Fibroblast of lung (primary cell): ENCODE data around the gene TMEM147. TPM values are rescaled to one million over a fixed set of nuclear protein-coding genes. Genes with fewer than 3 reads are reported as not detected.

Experiments used
- DNase-seq, 2 donors: peaks; one replicate each; pipeline versions ENCODE4 v3.0.0 to v3.0.0-alpha.2; 2010; ENCODE audit warnings: low read depth in 2 of 2
- H2AFZ ChIP-seq: 2 replicates; pipeline ENCODE4 v1.5.1; 2012; ENCODE audit warnings: low read length, control low read depth, inconsistent platforms
- H3K27ac ChIP-seq: 2 replicates; pipeline ENCODE4 v1.5.1; 2011; ENCODE audit warnings: low read length, control low read depth; ENCODE audit not compliant: insufficient read depth
- H3K27me3 ChIP-seq: 2 replicates; pipeline ENCODE4 v1.5.1; 2011; ENCODE audit warnings: mild to moderate bottlenecking, low read length; ENCODE audit not compliant: control insufficient read depth, insufficient read depth
- H3K36me3 ChIP-seq: 2 replicates; pipeline ENCODE4 v1.5.1; 2011; ENCODE audit warnings: low read length; ENCODE audit not compliant: control insufficient read depth, insufficient read depth
- H3K4me1 ChIP-seq: 2 replicates; pipeline ENCODE4 v1.5.1; 2011; ENCODE audit warnings: low read length; ENCODE audit not compliant: control insufficient read depth, insufficient read depth; ENCODE audit errors: extremely low read depth
- H3K4me2 ChIP-seq: 2 replicates; pipeline ENCODE4 v1.5.1; 2011; ENCODE audit warnings: low read length, control low read depth; ENCODE audit not compliant: insufficient read depth; ENCODE audit errors: extremely low read depth
- H3K4me3 ChIP-seq, 4 experiments: fragments of 200-600 bp in 1 of 4; sonication (generic) in 1 of 4; replicated peaks in 1 of 4; 2 replicates each; pipeline ENCODE4 v1.5.1; 2011 to 2016; ENCODE audit warnings: low read length in 4 of 4, low read depth in 3 of 4, mild to moderate bottlenecking in 3 of 4, control low read depth in 2 of 4, inconsistent platforms in 1 of 4, mixed read lengths in 1 of 4; ENCODE audit not compliant: insufficient read depth in 1 of 4; ENCODE audit errors: control extremely low read depth in 1 of 4
- H3K79me2 ChIP-seq: 2 replicates; pipeline ENCODE4 v1.5.1; 2012; ENCODE audit warnings: mild to moderate bottlenecking, low read length, inconsistent platforms; ENCODE audit not compliant: control insufficient read depth, insufficient read depth
- H3K9ac ChIP-seq: 2 replicates; pipeline ENCODE4 v1.5.1; 2011; ENCODE audit warnings: mild to moderate bottlenecking, low read length, control low read depth; ENCODE audit not compliant: insufficient read depth
- H3K9me3 ChIP-seq: 2 replicates; pipeline ENCODE4 v1.5.1; 2012; ENCODE audit warnings: low read depth, low read length; ENCODE audit not compliant: control insufficient read depth, insufficient read depth
- H4K20me1 ChIP-seq: 2 replicates; pipeline ENCODE4 v1.5.1; 2011; ENCODE audit warnings: low read length; ENCODE audit not compliant: control insufficient read depth, insufficient read depth; ENCODE audit errors: extremely low read depth
- CTCF ChIP-seq, 2 donors: IDR thresholded peaks in 1 of 2; conservative IDR thresholded peaks in 1 of 2; 1 replicate in 1 of 2; 2 replicates in 1 of 2; pipeline ENCODE4 v1.5.1; 2011 to 2012; ENCODE audit warnings: low read length in 2 of 2, control low read depth in 1 of 2, inconsistent platforms in 1 of 2, low read depth in 1 of 2, mild to moderate bottlenecking in 1 of 2
- EZH2 ChIP-seq: IDR thresholded peaks from 2 replicates; pipeline ENCODE4 v1.5.1; 2012; ENCODE audit warnings: low read length, control low read depth, mild to moderate bottlenecking; ENCODE audit errors: missing control alignments
- polyA plus RNA-seq, 2 donors: library from polyadenylated mRNA; depleted of rRNA in 1 of 2; stranded (reverse) in 1 of 2; unstranded in 1 of 2; fragments of >200 nt; gene quantifications; 2 replicates each; pipeline ENCODE4 v1.2.1, GENCODE V29; 2011 to 2012; ENCODE audit warnings: missing spikeins in 1 of 2
- total RNA-seq: library from RNA; depleted of rRNA; stranded (reverse); fragments of >200 nt; gene quantifications from 2 replicates; pipeline ENCODE4 v1.2.1, GENCODE V29; 2014

Gene TMEM147
- total and polyA plus RNA-seq, 2 donors (not counting 1 experiment from before 2014, with no cell fraction given), result 72.4 to 79.6 TPM

- TF ChIP-seq CTCF (conservative IDR thresholded peaks at IDR 0.05 in 1 of 2, IDR thresholded peaks at IDR 0.05 in 1 of 2; ENCODE audit: low read depth in 1 of 2, low read length in 2 of 2), result no peak
- no peak for TF ChIP-seq EZH2
- peaks cover 2% of the 10 kb centered on the region for H3K27me3 ChIP-seq
- H3K9me3 ChIP-seq, result no peaks in the 10 kb centered on the region
- H3K79me2 ChIP-seq, result no peaks in the 10 kb centered on the region
- no peaks in the 10 kb centered on the region for H4K20me1 ChIP-seq
- H3K4me1 ChIP-seq, result no peaks in the 10 kb centered on the region
- H2AFZ ChIP-seq, result no peak overlapping the region
- H3K4me3 ChIP-seq, result no peak overlapping the region
- H3K9ac ChIP-seq, result no peak overlapping the region
- H3K27ac ChIP-seq, result no peak overlapping the region
- H3K36me3 ChIP-seq, result no peaks in the 10 kb centered on the region
- DNase-seq, result no peak
- H3K4me2 ChIP-seq, result no peak overlapping the region
Observed at GRCh38 chr19:35552534-35553384, 7.3 kb downstream of the TMEM147 start.

- H4K20me1 ChIP-seq, result no peaks in the 10 kb centered on the region
- H3K9ac ChIP-seq, result no peak overlapping the region
- no peak for DNase-seq
- H2AFZ ChIP-seq, result no peak overlapping the region
- no peak overlapping the region for H3K27ac ChIP-seq
- no peaks in the 10 kb centered on the region for H3K79me2 ChIP-seq
- H3K36me3 ChIP-seq, result no peaks in the 10 kb centered on the region
- no peak overlapping the region for H3K4me3 ChIP-seq
- H3K9me3 ChIP-seq, result no peaks in the 10 kb centered on the region
- peaks cover 7% of the 10 kb centered on the region for H3K27me3 ChIP-seq
- peaks cover 5% of the 10 kb centered on the region for H3K4me1 ChIP-seq
- TF ChIP-seq EZH2 (no peak), CTCF (conservative IDR thresholded peaks at IDR 0.05 in 1 of 2, IDR thresholded peaks at IDR 0.05 in 1 of 2; ENCODE audit: low read depth in 1 of 2, low read length in 2 of 2) (no peak)
- H3K4me2 ChIP-seq, result no peak overlapping the region
Observed at GRCh38 chr19:35553385-35554000, 8.1 kb downstream of the TMEM147 start.

- no peaks in the 10 kb centered on the region for H3K36me3 ChIP-seq
- H3K27ac ChIP-seq, result no peak overlapping the region
- peaks cover 5% of the 10 kb centered on the region for H3K4me1 ChIP-seq
- H2AFZ ChIP-seq, result no peak overlapping the region
- no peaks in the 10 kb centered on the region for H3K9me3 ChIP-seq
- no peaks in the 10 kb centered on the region for H3K79me2 ChIP-seq
- no peak for DNase-seq
- no peak overlapping the region for H3K4me3 ChIP-seq
- no peak overlapping the region for H3K4me2 ChIP-seq
- H4K20me1 ChIP-seq, result no peaks in the 10 kb centered on the region
- TF ChIP-seq EZH2 (no peak), CTCF (conservative IDR thresholded peaks at IDR 0.05 in 1 of 2, IDR thresholded peaks at IDR 0.05 in 1 of 2; ENCODE audit: low read depth in 1 of 2, low read length in 2 of 2) (no peak)
- no peak overlapping the region for H3K9ac ChIP-seq
- peaks cover 13% of the 10 kb centered on the region for H3K27me3 ChIP-seq
Observed at GRCh38 chr19:35554076-35554475, 8.7 kb downstream of the TMEM147 start.
